ENCODE data around the gene FKBP15. TPM values are rescaled to one million over a fixed set of nuclear protein-coding genes. Genes with fewer than 3 reads are reported as not detected.

FKBP15 gene
- total RNA-seq, result 10 to 100 TPM; 25.8 to 27.7 TPM

- H3K4me3 Mint-ChIP-seq, result peak within 1 kb of the TSS; percentile 94
- intact Hi-C loops (cut with micrococcal nuclease), result loop anchor here (1.0 to 5.0 kb wide), 7 partner anchors 54 to 466 kb away; partner anchors contain the start of genes ALAD, C9orf43, CDC26 and POLE3
- CTCF ChIA-PET, result interaction anchor here (0.6 to 3.5 kb wide), 11 partner anchors 35 to 435 kb away, joined by 3 to 46 read pairs (median 3); partner anchors contain the start of genes ALAD, CDC26, PRPF4 and SLC31A2
- peaks cover 10% of the 10 kb centered on the region for H3K36me3 Mint-ChIP-seq
- peaks cover 34% of the 10 kb centered on the region for H3K4me1 Mint-ChIP-seq (ENCODE audit: low read depth)
- no peaks in the 10 kb centered on the region for H3K9me3 Mint-ChIP-seq
- POLR2A ChIA-PET, result interaction anchor here (0.7 to 4.7 kb wide), 12 partner anchors 48 to 358 kb away, joined by 3 to 37 read pairs (median 4); partner anchors contain the start of genes ALAD, C9orf43, CDC26 and HDHD3
- H3K27ac Mint-ChIP-seq, result peak within 1 kb of the TSS; percentile 92
- no peaks in the 10 kb centered on the region for H3K27me3 Mint-ChIP-seq
- peak; percentile 98 for DNase-seq
These were observed at the start of gene FKBP15, which contains the start of gene SLC31A1 for GRCh38 chr9:113221003-113221799. TSS of gene FKBP15 (minus strand) at chr9:113221277. CDS start at chr9:113221243, 34 bp downstream. TSS of gene SLC31A1 (plus strand) at chr9:113221544. CDS start at chr9:113256149, 34,605 bp downstream.

- peaks cover 32% of the 10 kb centered on the region for H3K4me1 Mint-ChIP-seq (ENCODE audit: low read depth)
- no peak overlapping the region for H3K4me3 Mint-ChIP-seq
- CTCF ChIA-PET, result interaction anchor here (0.6 to 1.4 kb wide), 7 partner anchors 48 to 385 kb away, joined by 3 to 6 read pairs (median 3); partner anchors contain the start of genes FKBP15 and SLC31A1
- no peak for DNase-seq
- POLR2A ChIA-PET, result interaction anchor here (0.7 to 2.3 kb wide), 4 partner anchors 49 to 157 kb away, joined by 3 to 20 read pairs (median 3); partner anchors contain the start of genes FKBP15, POLE3 and SLC31A1
- H3K27ac Mint-ChIP-seq, result peak overlapping the region; percentile 25
- peaks cover 36% of the 10 kb centered on the region for H3K36me3 Mint-ChIP-seq
- intact Hi-C loops (cut with micrococcal nuclease), result loop anchor here (1.0 to 10.0 kb wide), 2 partner anchors 50 to 245 kb away; no protein-coding TSS in a partner anchor
- no peaks in the 10 kb centered on the region for H3K27me3 Mint-ChIP-seq
- no peaks in the 10 kb centered on the region for H3K9me3 Mint-ChIP-seq
These were observed 48.8 kb upstream of the FKBP15 start for GRCh38 chr9:113269871-113270270.

GRCh38 chr9:113269355-113269754 is 48.3 kb upstream of the FKBP15 start:
- intact Hi-C loops (cut with micrococcal nuclease), result loop anchor here (1.0 kb wide), 1 partner anchor 49 kb away; no protein-coding TSS in a partner anchor
- Mint-ChIP-seq H3K4me3 (no peak overlapping the region), H3K9me3 (no peaks in the 10 kb centered on the region), H3K27me3 (no peaks in the 10 kb centered on the region), H3K4me1 (ENCODE audit: low read depth) (peaks cover 32% of the 10 kb centered on the region), H3K36me3 (peaks cover 36% of the 10 kb centered on the region), H3K27ac (peak overlapping the region; percentile 31)
- CTCF ChIA-PET, result interaction anchor here (0.6 to 1.4 kb wide), 7 partner anchors 30 to 322 kb away, joined by 3 to 6 read pairs (median 3); partner anchors contain the start of genes FKBP15 and SLC31A1
- no peak for DNase-seq
- POLR2A ChIA-PET, result interaction anchor here (0.7 to 2.3 kb wide), 5 partner anchors 49 to 388 kb away, joined by 3 to 20 read pairs (median 3); partner anchors contain the start of genes FKBP15, POLE3 and SLC31A1

DNA sequence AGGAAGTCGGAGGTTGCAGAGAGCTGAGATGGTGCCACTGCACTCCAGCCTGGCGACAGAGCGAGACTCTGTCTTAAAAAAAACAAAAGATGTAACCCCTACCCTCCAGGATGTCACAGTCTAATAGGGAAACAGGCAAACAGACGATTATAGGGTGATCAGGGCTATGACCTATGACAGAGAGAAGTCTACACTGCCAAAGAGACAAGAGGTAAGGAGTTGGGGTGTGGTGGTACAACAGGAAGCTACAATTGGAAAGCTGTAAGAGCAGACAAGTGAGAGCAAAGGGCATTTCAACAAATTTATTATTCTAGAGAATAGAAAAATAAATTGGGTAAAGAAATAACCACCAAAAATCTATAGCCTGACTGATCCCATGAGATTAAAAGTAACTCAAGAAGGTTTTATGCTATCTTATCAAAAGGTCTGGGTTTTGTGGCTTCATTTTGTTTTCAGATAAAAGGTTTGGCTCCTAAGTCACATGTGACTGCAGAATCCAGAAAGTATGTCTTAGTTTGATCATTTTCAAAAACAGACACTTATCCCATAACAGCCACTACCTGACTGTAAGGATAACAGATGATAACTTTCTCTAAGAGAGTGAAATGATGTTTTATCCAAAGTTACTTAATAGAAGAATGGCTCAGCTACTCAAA is 47.0 kb upstream of the FKBP15 start:
- Mint-ChIP-seq H3K27me3 (no peaks in the 10 kb centered on the region), H3K4me1 (ENCODE audit: low read depth) (peaks cover 21% of the 10 kb centered on the region), H3K27ac (peak overlapping the region; percentile 46), H3K9me3 (no peaks in the 10 kb centered on the region), H3K4me3 (no peak overlapping the region), H3K36me3 (peaks cover 30% of the 10 kb centered on the region)
- intact Hi-C loops (cut with micrococcal nuclease), result no loop called here
- no peak for DNase-seq
- ChIA-PET CTCF (no interaction called here), POLR2A (interaction anchor here (2.3 kb wide), 1 partner anchor 47 kb away, joined by 20 read pairs; the partner anchor contains the start of genes FKBP15 and SLC31A1)

DNA sequence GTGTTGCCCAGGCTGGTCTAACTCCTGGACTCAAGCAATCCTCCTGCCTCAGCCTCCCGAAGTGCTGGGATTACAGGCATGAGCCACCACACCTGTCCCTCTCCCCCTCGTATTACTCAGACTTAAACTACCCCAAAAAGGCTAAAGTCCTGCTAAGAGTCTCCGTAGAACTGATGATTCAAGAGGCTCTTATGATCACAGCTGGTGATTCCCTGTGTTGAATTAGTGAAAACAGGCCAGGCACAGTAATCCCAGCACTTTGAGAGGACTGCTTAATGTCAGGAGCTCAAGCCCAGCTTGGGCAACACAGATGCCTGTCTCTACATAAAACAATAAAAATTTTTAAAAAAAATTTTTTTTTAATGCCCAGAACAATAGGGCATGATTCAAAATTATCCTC is 45.1 kb upstream of the FKBP15 start:
- H3K36me3 Mint-ChIP-seq, result peaks cover 22% of the 10 kb centered on the region
- POLR2A ChIA-PET, result interaction anchor here (1.2 kb wide), 1 partner anchor 47 kb away, joined by 4 read pairs; no protein-coding TSS in a partner anchor
- H3K27ac Mint-ChIP-seq, result no peak overlapping the region
- intact Hi-C loops (cut with micrococcal nuclease), result no loop called here
- no peak for DNase-seq
- no peak overlapping the region for H3K4me3 Mint-ChIP-seq
- no peaks in the 10 kb centered on the region for H3K9me3 Mint-ChIP-seq
- CTCF ChIA-PET, result interaction anchor here (0.8 kb wide), 1 partner anchor 405 kb away, joined by 5 read pairs; no protein-coding TSS in a partner anchor
- no peaks in the 10 kb centered on the region for H3K27me3 Mint-ChIP-seq
- peaks cover 21% of the 10 kb centered on the region for H3K4me1 Mint-ChIP-seq (ENCODE audit: low read depth)

- ChIA-PET POLR2A (interaction anchor here (0.9 kb wide), 1 partner anchor 29 kb away, joined by 3 read pairs; no protein-coding TSS in a partner anchor), CTCF (interaction anchor here (1.3 kb wide), 1 partner anchor 12 kb away, joined by 4 read pairs; no protein-coding TSS in a partner anchor)
- H3K27me3 Mint-ChIP-seq, result no peaks in the 10 kb centered on the region
- H3K36me3 Mint-ChIP-seq, result peaks cover 16% of the 10 kb centered on the region
- intact Hi-C loops (cut with micrococcal nuclease), result no loop called here
- no peak overlapping the region for H3K27ac Mint-ChIP-seq
- no peaks in the 10 kb centered on the region for H3K4me1 Mint-ChIP-seq (ENCODE audit: low read depth)
- H3K9me3 Mint-ChIP-seq, result no peaks in the 10 kb centered on the region
- no peak for DNase-seq
- H3K4me3 Mint-ChIP-seq, result no peak overlapping the region
These were observed 41.0 kb upstream of the FKBP15 start for GRCh38 chr9:113261917-113262671.

DNA sequence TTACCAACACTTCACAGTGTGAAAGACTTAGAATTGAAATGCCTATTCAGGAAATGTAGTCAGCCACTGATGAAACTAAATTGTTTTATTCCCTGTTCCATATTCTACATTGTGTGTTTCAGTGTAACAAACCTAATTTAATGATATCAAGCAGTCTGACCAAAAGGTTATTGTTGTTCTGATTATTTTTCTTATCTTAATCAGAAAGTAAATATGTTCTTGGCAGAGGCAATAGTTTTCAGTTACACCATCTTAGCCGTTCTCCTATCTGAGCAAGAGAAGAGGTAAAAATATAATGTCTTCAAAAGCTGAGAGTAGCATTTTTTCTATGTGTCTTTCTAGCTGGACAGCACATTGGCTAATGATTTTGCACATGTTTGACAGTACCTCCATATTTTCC is 37.2 kb upstream of the FKBP15 start:
- intact Hi-C loops (cut with micrococcal nuclease), result no loop called here
- Mint-ChIP-seq H3K36me3 (peaks cover 18% of the 10 kb centered on the region), H3K4me1 (ENCODE audit: low read depth) (no peaks in the 10 kb centered on the region), H3K27me3 (no peaks in the 10 kb centered on the region), H3K27ac (no peak overlapping the region), H3K4me3 (no peak overlapping the region), H3K9me3 (no peaks in the 10 kb centered on the region)
- no peak for DNase-seq
- ChIA-PET CTCF (no interaction called here), POLR2A (no interaction called here)

DNA sequence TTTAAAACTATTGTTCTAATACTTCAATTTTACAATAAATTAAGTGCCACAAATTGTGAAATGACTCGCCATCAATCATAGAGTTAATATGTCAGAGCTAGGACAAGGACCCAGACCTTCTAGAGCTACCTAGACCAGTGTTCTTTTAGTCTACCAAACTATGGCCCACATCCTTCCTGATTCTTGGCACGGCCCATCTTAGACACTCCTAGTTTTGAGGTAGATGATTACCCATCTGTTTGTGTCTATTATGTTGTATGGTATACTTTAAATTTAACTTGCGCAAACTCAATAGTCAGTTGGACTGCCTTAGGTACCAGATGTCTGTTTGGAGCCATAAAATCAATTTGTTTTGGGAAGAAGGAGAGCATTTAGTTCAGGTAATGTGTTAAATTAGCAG is 36.8 kb upstream of the FKBP15 start:
- POLR2A ChIA-PET, result no interaction called here
- Mint-ChIP-seq H3K4me1 (ENCODE audit: low read depth) (no peaks in the 10 kb centered on the region), H3K36me3 (peaks cover 18% of the 10 kb centered on the region), H3K27me3 (no peaks in the 10 kb centered on the region), H3K4me3 (no peak overlapping the region), H3K27ac (no peak overlapping the region), H3K9me3 (no peaks in the 10 kb centered on the region)
- intact Hi-C loops (cut with micrococcal nuclease), result no loop called here
- CTCF ChIA-PET, result interaction anchor here (0.9 kb wide), 1 partner anchor 17 kb away, joined by 3 read pairs; the partner anchor contains the start of genes CDC26 and PRPF4
- DNase-seq, result no peak

GRCh38 chr9:113255438-113255837 is 34.4 kb upstream of the FKBP15 start:
- no peaks in the 10 kb centered on the region for H3K4me1 Mint-ChIP-seq (ENCODE audit: low read depth)
- H3K27ac Mint-ChIP-seq, result no peak overlapping the region
- peaks cover 13% of the 10 kb centered on the region for H3K36me3 Mint-ChIP-seq
- H3K27me3 Mint-ChIP-seq, result no peaks in the 10 kb centered on the region
- CTCF ChIA-PET, result interaction anchor here (1.2 kb wide), 1 partner anchor 399 kb away, joined by 3 read pairs; no protein-coding TSS in a partner anchor
- H3K4me3 Mint-ChIP-seq, result no peak overlapping the region
- intact Hi-C loops (cut with micrococcal nuclease), result no loop called here
- peaks cover 2% of the 10 kb centered on the region for H3K9me3 Mint-ChIP-seq
- DNase-seq, result no peak
- POLR2A ChIA-PET, result no interaction called here

GRCh38 chr9:113254991-113255390 is 33.9 kb upstream of the FKBP15 start:
- Mint-ChIP-seq H3K9me3 (peaks cover 2% of the 10 kb centered on the region), H3K4me3 (no peak overlapping the region), H3K4me1 (ENCODE audit: low read depth) (no peaks in the 10 kb centered on the region), H3K27ac (no peak overlapping the region), H3K36me3 (peaks cover 9% of the 10 kb centered on the region), H3K27me3 (no peaks in the 10 kb centered on the region)
- ChIA-PET CTCF (interaction anchor here (0.7 kb wide), 1 partner anchor 61 kb away, joined by 3 read pairs; no protein-coding TSS in a partner anchor), POLR2A (no interaction called here)
- intact Hi-C loops (cut with micrococcal nuclease), result no loop called here
- DNase-seq, result no peak

- ChIA-PET POLR2A (no interaction called here), CTCF (interaction anchor here (2.1 kb wide), 1 partner anchor 24 kb away, joined by 4 read pairs; the partner anchor contains the start of genes CDC26 and PRPF4)
- no peaks in the 10 kb centered on the region for H3K27me3 Mint-ChIP-seq
- no peak for DNase-seq
- H3K36me3 Mint-ChIP-seq, result peaks cover 1% of the 10 kb centered on the region
- H3K9me3 Mint-ChIP-seq, result peaks cover 2% of the 10 kb centered on the region
- H3K4me3 Mint-ChIP-seq, result no peak overlapping the region
- H3K27ac Mint-ChIP-seq, result no peak overlapping the region
- intact Hi-C loops (cut with micrococcal nuclease), result no loop called here
- H3K4me1 Mint-ChIP-seq (ENCODE audit: low read depth), result no peaks in the 10 kb centered on the region
These were observed 29.7 kb upstream of the FKBP15 start for GRCh38 chr9:113250807-113251206.

Data from activated CD4-positive, alpha-beta memory T cell treated with anti-CD3 and anti-CD28 coated beads for 36 hours (primary cell).